HepG2 (cell line): ENCODE data around the gene MEAF6. TPM values are rescaled to one million over a fixed set of nuclear protein-coding genes. Genes with fewer than 3 reads are reported as not detected.
A peak's percentile ranks its signal among the peaks of the same experiment; 100 is the strongest.

Source experiments
- ATAC-seq: fragments of 200-7000 bp; cut with Tn5 transposase; 3 replicates; pipeline ENCODE4 v1.9.1; 2020; ENCODE audit warnings: mild to moderate bottlenecking, moderate library complexity
- BruUV-seq: library from RNA; stranded (reverse); fragments of 400-500 nt; replicated peaks from 2 replicates; lab custom pipeline; 2021; lab: Mats Ljungman, UMichigan
- CTCF ChIA-PET: fragments of 300-600 bp; formaldehyde crosslinking; extraction: SDS; loops from one replicate; lab custom pipeline; 2021; ENCODE audit warnings: low total read pairs, inconsistent platforms, low intra/inter-chr PET ratio; lab: Yijun Ruan, JAX
- POLR2A ChIA-PET: fragments of 350-600 bp; sonication (Branson Sonifier 250); formaldehyde crosslinking; loops from one replicate; lab custom pipeline; 2020; ENCODE audit warnings: antibody characterized with exemption, inconsistent platforms; lab: Yijun Ruan, JAX
- DNase-seq: peaks from one replicate; pipeline ENCODE4 v3.0.0-alpha.2; 2015; ENCODE audit warnings: low spot score
- FAIRE-seq: peaks from 3 replicates; lab custom pipeline; 2011; peaks lifted over from hg19 to GRCh38; lab: Jason Lieb, UNC
- H2AFZ ChIP-seq: one replicate; pipeline ENCODE4 v1.6.1; 2011; ENCODE audit warnings: low read length, inconsistent platforms
- H3K27ac ChIP-seq: fragments of 300-600 bp; 3 replicates; pipeline ENCODE4 v1.8.0; 2011; ENCODE audit warnings: mixed run types, mild to moderate bottlenecking, mixed read lengths, low read length, inconsistent platforms; ENCODE audit not compliant: insufficient read depth; ENCODE audit errors: extremely low read length
- H3K27me3 ChIP-seq, 2 experiments: fragments of 200-600 bp in 1 of 2; 2 replicates in 1 of 2; 3 replicates in 1 of 2; pipeline versions ENCODE4 v1.6.0 to v1.8.0; 2011; ENCODE audit warnings: low read length in 2 of 2, mild to moderate bottlenecking in 2 of 2, moderate library complexity in 2 of 2, inconsistent platforms in 1 of 2; ENCODE audit not compliant: insufficient read depth in 2 of 2, control insufficient read depth in 1 of 2
- H3K36me3 ChIP-seq, 2 experiments: fragments of 200-600 bp in 1 of 2; replicated peaks in 1 of 2; 2 replicates in 1 of 2; 3 replicates in 1 of 2; pipeline versions ENCODE4 v1.5.1 to v1.8.0; 2011; ENCODE audit warnings: low read length in 2 of 2, inconsistent platforms in 1 of 2; ENCODE audit not compliant: insufficient read depth in 2 of 2, control insufficient read depth in 1 of 2
- H3K4me1 ChIP-seq: 2 replicates; pipeline ENCODE4 v1.5.1; 2012; ENCODE audit warnings: low read length, inconsistent platforms; ENCODE audit not compliant: insufficient read depth
- H3K4me2 ChIP-seq: 2 replicates; pipeline ENCODE4 v1.6.0; 2011; ENCODE audit warnings: low read depth, low read length, inconsistent platforms
- H3K4me3 ChIP-seq, 3 experiments: fragments of 200-600 bp in 1 of 3; sonication (generic), shearing (Covaris generic) in 1 of 3; replicated peaks in 1 of 3; 2 replicates each; pipeline ENCODE4 v1.5.1; 2011 to 2016; ENCODE audit warnings: low read length in 3 of 3, inconsistent platforms in 2 of 3, low read depth in 2 of 3, mild to moderate bottlenecking in 2 of 3, control low read depth in 1 of 3, mixed read lengths in 1 of 3; ENCODE audit not compliant: insufficient read depth in 1 of 3
- H3K79me2 ChIP-seq: one replicate; pipeline ENCODE4 v1.6.1; 2011; ENCODE audit warnings: low read length, inconsistent platforms; ENCODE audit not compliant: insufficient read depth
- H3K9ac ChIP-seq: 2 replicates; pipeline ENCODE4 v1.6.0; 2011; ENCODE audit warnings: mild to moderate bottlenecking, low read depth, low read length, inconsistent platforms; ENCODE audit not compliant: insufficient read depth
- H3K9me3 ChIP-seq: 2 replicates; pipeline ENCODE4 v1.5.1; 2012; ENCODE audit warnings: mild to moderate bottlenecking, low read length
- H4K20me1 ChIP-seq: 2 replicates; pipeline ENCODE4 v1.6.0; 2011; ENCODE audit warnings: inconsistent platforms, mild to moderate bottlenecking, low read length, moderate library complexity; ENCODE audit not compliant: insufficient read depth
- KIAA2018 ChIP-seq: sonication (generic); formaldehyde crosslinking; IDR thresholded peaks from 2 replicates; pipeline ENCODE4 v1.5.0; 2020; ENCODE audit warnings: mild to moderate bottlenecking, missing genetic modification reagents, borderline replicate concordance
- ZNF629 ChIP-seq: sonication (generic); formaldehyde crosslinking; conservative IDR thresholded peaks from 2 replicates; pipeline ENCODE4 v1.5.0; 2020; ENCODE audit warnings: missing genetic modification reagents
- WGBS: methylation state at CpG from one replicate; pipeline ENCODE4 v1.1.6; 2017; ENCODE audit warnings: low lambda C conversion rate; 5-methylcytosine and 5-hydroxymethylcytosine counted together
- in situ Hi-C: cut with HindIII; loops from 2 replicates; pipeline ENCODE4 v1.10.0; 2017; ENCODE audit warnings: low pct_unique_long_range_greater_than_20kb; ENCODE audit not compliant: extremely low pct_ligation_motif_present
- intact Hi-C: fragments of 100-400 bp; cut with micrococcal nuclease; formaldehyde crosslinking; loops from one replicate; pipeline ENCODE4 v1.10.0; 2022; ENCODE audit not compliant: unreplicated experiment
- polyA plus RNA-seq, 8 experiments: library from polyadenylated mRNA; depleted of rRNA in 3 of 8; stranded (reverse) in 7 of 8; unstranded in 1 of 8; fragments of >200 nt; fragmentation: Illumina TruSeq in 4 of 8; extraction: Trizol in 4 of 8; gene quantifications; 2 replicates each; pipeline versions ENCODE4 v1.2.1 to v1.2.3, GENCODE V29; 2011 to 2016; ENCODE audit warnings: low read depth in 4 of 8, missing spikeins in 1 of 8, mixed read lengths in 1 of 8; ENCODE audit not compliant: insufficient read depth in 1 of 8
- total RNA-seq, 5 experiments: library from RNA; depleted of rRNA; stranded (reverse); fragments of >200 nt; fragmentation: Illumina TruSeq; extraction: Trizol; gene quantifications; 2 replicates each; pipeline ENCODE4 v1.2.3, GENCODE V29; 2016; ENCODE audit warnings: low read depth in 1 of 5

Gene MEAF6
- total and polyA plus RNA-seq, 2 of the 13 experiments (the other 11 are each of a cell fraction or from before 2014, with no cell fraction given), result 29.5 to 45.6 TPM

GRCh38 chr1:37485902-37486679, 28.5 kb downstream of the MEAF6 start:
- DNase-seq, result no peak
- Histone ChIP-seq H4K20me1 (no peaks in the 10 kb centered on the region), H3K27me3 (no peaks in the 10 kb centered on the region), H3K79me2 (no peaks in the 10 kb centered on the region), H3K36me3 (peaks cover 18 to 42% of the 10 kb centered on the region in 2 experiments), H3K4me3 (no peak overlapping the region), H3K9ac (no peak overlapping the region), H3K4me1 (peaks cover 10% of the 10 kb centered on the region), H2AFZ (no peak overlapping the region), H3K27ac (no peak overlapping the region), H3K4me2 (no peak overlapping the region), H3K9me3 (no peaks in the 10 kb centered on the region)
- CTCF ChIA-PET, result interaction anchor here (3.2 kb wide), 1 partner anchor 31 kb away, joined by 61 read pairs; no protein-coding TSS in a partner anchor
- TF ChIP-seq KIAA2018 (CRISPR knock-in tag), result no peak
- peak; percentile 80 for TF ChIP-seq ZNF629 (CRISPR knock-in tag)
- 100% methylated on average over 2 of the region's 6 CpGs for WGBS
- FAIRE-seq, result no peak
- POLR2A ChIA-PET, result interaction anchor here (0.7 to 4.3 kb wide), 6 partner anchors 9 to 29 kb away, joined by 3 to 57 read pairs (median 4); partner anchors contain the start of gene ZC3H12A
- ATAC-seq, result no peak; the same call in 2 of the 3 replicates
- no TSS peak for BruUV-seq
- in situ Hi-C loops, result loop anchor here (5.0 kb wide), 1 partner anchor 34 kb away; no protein-coding TSS in a partner anchor
- intact Hi-C loops, result no loop called here
